ENCODE data around the gene RRP1. TPM values are rescaled to one million over a fixed set of nuclear protein-coding genes. Genes with fewer than 3 reads are reported as not detected.
A peak's percentile ranks its signal among the peaks of the same experiment; 100 is the strongest.

RRP1 gene
- total RNA-seq, 4 donors from 2014 or later = 9.1 to 18.9 (median 16.3) TPM

DNA sequence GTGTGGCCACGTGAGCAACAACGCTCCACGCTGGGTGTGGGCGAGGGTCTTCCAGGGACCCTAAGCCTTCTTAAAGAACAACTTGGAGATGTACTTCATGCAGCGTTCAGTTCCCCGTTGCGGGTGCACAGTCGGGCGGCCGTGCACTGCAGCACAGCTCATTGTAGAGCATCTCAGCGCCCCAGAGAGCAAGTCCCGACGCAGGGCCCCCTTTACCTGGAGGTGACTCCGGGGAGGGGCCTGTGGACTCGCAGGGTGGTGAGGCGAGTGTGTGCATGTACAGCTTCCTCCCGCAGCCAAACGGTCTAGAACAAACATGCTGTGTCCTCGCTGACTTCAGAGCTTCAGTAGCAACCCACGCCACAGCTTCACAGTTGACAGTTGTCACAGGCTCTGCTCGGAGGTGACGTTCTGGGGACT is 19.5 kb downstream of the RRP1 start:
- peaks cover 4 to 22% (median 18%) of the 10 kb centered on the region in 4 donors for H3K4me1 ChIP-seq

DNA sequence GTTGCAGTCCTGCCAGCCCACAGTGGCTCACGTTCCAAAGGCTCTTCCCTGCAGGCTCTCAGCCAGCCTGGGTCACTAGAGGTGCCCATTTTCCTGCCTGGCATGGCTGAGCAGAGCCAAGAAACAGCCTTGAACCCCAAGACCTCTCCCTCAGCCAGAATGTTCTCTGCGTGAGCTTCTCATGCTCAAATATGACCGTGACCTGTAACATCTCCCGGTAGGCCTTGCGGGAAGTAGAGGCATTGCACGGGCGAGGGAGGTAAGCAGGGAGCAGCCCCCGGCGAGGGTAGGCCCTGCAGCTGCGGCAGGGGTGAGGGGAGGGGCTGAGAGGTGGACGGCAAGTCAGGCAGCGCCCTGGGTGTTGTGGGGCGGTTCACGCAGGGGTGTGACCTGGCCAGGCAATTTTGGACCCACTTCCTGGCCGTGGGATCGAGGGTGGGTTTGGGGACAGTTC is 20.0 kb downstream of the RRP1 start:
- no peak for DNase-seq (ENCODE audit: extremely low spot score)
- Histone ChIP-seq H3K27ac (replicated peaks in 1 of 4) (no peak overlapping the region), H3K36me3 (peaks cover 0 to 18% (median 8%) of the 10 kb centered on the region in 4 donors), H3K9me3 (no peaks in the 10 kb centered on the region), H3K27me3 (no peaks in the 10 kb centered on the region), H3K4me3 (no peak overlapping the region), H3K4me1 (peaks cover 4 to 22% (median 18%) of the 10 kb centered on the region in 4 donors)
- 79% methylated on average over 16 of the region's 16 CpGs for WGBS
- intact Hi-C loops (cut with DNase I) = no loop called here
- TF ChIP-seq, protein P1, sequence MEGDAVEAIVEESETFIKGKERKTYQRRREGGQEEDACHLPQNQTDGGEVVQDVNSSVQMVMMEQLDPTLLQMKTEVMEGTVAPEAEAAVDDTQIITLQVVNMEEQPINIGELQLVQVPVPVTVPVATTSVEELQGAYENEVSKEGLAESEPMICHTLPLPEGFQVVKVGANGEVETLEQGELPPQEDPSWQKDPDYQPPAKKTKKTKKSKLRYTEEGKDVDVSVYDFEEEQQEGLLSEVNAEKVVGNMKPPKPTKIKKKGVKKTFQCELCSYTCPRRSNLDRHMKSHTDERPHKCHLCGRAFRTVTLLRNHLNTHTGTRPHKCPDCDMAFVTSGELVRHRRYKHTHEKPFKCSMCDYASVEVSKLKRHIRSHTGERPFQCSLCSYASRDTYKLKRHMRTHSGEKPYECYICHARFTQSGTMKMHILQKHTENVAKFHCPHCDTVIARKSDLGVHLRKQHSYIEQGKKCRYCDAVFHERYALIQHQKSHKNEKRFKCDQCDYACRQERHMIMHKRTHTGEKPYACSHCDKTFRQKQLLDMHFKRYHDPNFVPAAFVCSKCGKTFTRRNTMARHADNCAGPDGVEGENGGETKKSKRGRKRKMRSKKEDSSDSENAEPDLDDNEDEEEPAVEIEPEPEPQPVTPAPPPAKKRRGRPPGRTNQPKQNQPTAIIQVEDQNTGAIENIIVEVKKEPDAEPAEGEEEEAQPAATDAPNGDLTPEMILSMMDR (IDR thresholded peaks at IDR 0.05) = no peak
- TF ChIP-seq POLR2AphosphoS5 (IDR thresholded peaks at IDR 0.05) (no peak), POLR2A (IDR thresholded peaks at IDR 0.05; ENCODE audit: low read depth) (no peak), EP300 (IDR thresholded peaks at IDR 0.05) (no peak)

More for the DNA sequence above, 19.5 kb downstream of the RRP1 start:
- intact Hi-C loops (cut with DNase I) = no loop called here
- H3K27ac ChIP-seq (replicated peaks in 1 of 4) = no peak overlapping the region
- no peak for TF ChIP-seq POLR2A (IDR thresholded peaks at IDR 0.05; ENCODE audit: low read depth)
- TF ChIP-seq, protein P1 (IDR thresholded peaks at IDR 0.05) = no peak
- TF ChIP-seq POLR2AphosphoS5 (IDR thresholded peaks at IDR 0.05) = no peak
- no peak for TF ChIP-seq EP300 (IDR thresholded peaks at IDR 0.05)
- WGBS = 91% methylated on average over 17 of the region's 22 CpGs
- H3K36me3 ChIP-seq = peaks cover 4 to 23% (median 13%) of the 10 kb centered on the region in 4 donors
- no peak for DNase-seq (ENCODE audit: extremely low spot score)
- no peaks in the 10 kb centered on the region for H3K27me3 ChIP-seq
- no peaks in the 10 kb centered on the region for H3K9me3 ChIP-seq
- H3K4me3 ChIP-seq = no peak overlapping the region

DNA sequence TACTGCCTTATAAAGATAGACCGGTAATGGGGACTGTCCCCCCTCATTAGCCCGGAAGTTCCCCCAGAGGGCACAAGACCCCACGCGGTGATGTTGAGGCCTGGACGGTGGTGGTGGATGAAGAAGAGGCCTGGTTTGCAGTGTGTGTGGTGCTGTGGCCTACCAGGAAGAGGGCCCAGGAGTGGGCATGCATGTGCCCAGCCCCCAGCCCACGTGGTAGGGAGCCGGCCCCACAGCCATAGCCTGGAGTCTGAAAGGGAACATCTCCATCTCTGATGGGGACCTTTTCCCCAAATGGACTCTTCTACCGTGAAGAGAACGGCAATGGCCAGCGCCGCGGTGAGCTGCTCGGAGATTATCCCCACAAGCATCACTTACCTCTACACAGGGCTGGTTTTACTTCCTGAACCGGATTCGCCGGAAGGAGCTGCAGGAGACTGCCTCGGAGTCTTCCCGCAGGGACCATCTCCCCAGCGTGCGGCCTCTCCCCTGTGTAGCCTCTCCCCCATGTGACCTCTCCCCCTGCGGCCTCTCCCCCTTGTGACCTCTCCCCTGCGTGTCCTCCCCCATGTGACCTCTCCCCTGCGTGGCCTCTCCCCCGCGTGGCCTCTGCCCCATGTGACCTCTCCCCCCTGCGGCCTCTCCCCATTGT is 20.6 kb downstream of the RRP1 start:
- WGBS = 79% methylated on average over 26 of the region's 26 CpGs
- Histone ChIP-seq H3K4me3 (no peak overlapping the region), H3K27ac (replicated peaks in 1 of 4) (no peak overlapping the region)

DNA sequence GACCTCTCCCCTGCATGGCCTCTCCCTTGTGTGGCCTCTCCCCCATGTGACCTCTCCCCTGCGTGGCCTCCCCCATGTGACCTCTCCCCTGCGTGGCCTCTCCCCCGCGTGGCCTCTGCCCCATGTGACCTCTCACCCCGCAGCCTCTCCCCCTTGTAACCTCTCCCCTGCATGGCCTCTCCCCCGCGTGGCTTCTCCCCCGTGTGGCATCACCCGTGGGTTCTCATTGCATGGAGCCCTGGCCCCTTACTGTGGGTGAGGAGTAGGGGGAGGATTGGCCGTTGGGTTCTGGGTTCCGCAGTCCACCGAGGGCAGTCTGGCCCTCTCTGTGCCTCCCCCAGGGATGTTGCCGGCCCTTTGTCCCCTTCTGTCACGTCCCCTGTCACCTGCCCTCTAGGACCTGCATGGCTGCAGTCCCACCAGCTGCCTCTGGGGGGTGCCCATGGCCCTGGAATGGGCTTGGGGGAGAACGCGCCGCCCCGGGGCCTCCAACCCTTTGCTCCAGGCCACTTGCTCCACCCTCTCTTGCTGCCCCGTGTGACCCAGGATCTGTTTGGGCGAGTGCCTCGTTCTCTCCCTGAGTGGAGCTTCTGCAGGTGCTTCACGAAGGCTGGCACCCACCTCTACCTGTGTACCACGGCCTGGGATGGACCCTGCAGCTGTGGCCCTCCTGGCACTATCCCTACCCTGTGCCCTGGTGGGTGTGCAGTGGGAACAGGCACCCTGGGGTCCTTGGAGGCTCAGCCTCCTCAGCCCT is 21.3 kb downstream of the RRP1 start:
- WGBS = 23% methylated on average over 16 of the region's 23 CpGs
- DNase-seq (ENCODE audit: extremely low spot score) = peak; percentile 93
- peaks cover 4 to 22% (median 18%) of the 10 kb centered on the region in 4 donors for H3K4me1 ChIP-seq
- H3K27ac ChIP-seq (replicated peaks in 1 of 4) = no peak overlapping the region
- peaks cover 0 to 12% (median 5%) of the 10 kb centered on the region in 4 donors for H3K36me3 ChIP-seq
- no peaks in the 10 kb centered on the region for H3K27me3 ChIP-seq
- no peaks in the 10 kb centered on the region for H3K9me3 ChIP-seq
- peak overlapping the region in 2 of 4 donors; percentile 20 to 25 for H3K4me3 ChIP-seq
- TF ChIP-seq, protein P1 (IDR thresholded peaks at IDR 0.05) = peak; percentile 89 to 98 (median 93)
- TF ChIP-seq POLR2AphosphoS5 (IDR thresholded peaks at IDR 0.05) = no peak
- intact Hi-C loops (cut with DNase I) = no loop called here

More for the DNA sequence above, 20.6 kb downstream of the RRP1 start:
- intact Hi-C loops (cut with DNase I) = no loop called here
- no peak for TF ChIP-seq POLR2AphosphoS5 (IDR thresholded peaks at IDR 0.05)
- H3K4me1 ChIP-seq = peaks cover 4 to 22% (median 18%) of the 10 kb centered on the region in 4 donors
- H3K27me3 ChIP-seq = no peaks in the 10 kb centered on the region
- peaks cover 0 to 13% (median 5%) of the 10 kb centered on the region in 4 donors for H3K36me3 ChIP-seq
- DNase-seq (ENCODE audit: extremely low spot score) = no peak
- H3K9me3 ChIP-seq = no peaks in the 10 kb centered on the region

All from esophagus muscularis mucosa (tissue), 4 donors.